MCF 10A (cell line): ENCODE results near the gene HERPUD1. TPM values are rescaled to one million over a fixed set of nuclear protein-coding genes. Genes with fewer than 3 reads are reported as not detected.

ENCODE experiments used
- BruUV-seq: library from RNA; stranded (reverse); fragments of 400-500 nt; replicated peaks from 2 replicates; lab custom pipeline; 2021; lab: Mats Ljungman, UMichigan
- CTCF ChIA-PET: fragments of 300-600 bp; sonication (Branson Sonifier 250); formaldehyde crosslinking; extraction: SDS; loops from one replicate; lab custom pipeline; 2021; ENCODE audit warnings: antibody characterized with exemption, inconsistent platforms; lab: Yijun Ruan, JAX
- POLR2A ChIA-PET: fragments of 300-600, 350-650 bp; sonication (Branson Sonifier 250); formaldehyde crosslinking; extraction: SDS; loops from one replicate; lab custom pipeline; 2020; ENCODE audit warnings: antibody characterized with exemption, inconsistent platforms; lab: Yijun Ruan, JAX
- DNase-seq: peaks from one replicate; pipeline ENCODE4 v3.0.0-alpha.2; 2018; ENCODE audit not compliant: unreplicated experiment
- H3K27ac Mint-ChIP-seq: one replicate; pipeline ENCODE4 v1.8.0; 2022; ENCODE audit warnings: mild to moderate bottlenecking, low read depth, mixed read lengths; ENCODE audit not compliant: unreplicated experiment
- H3K27me3 Mint-ChIP-seq: one replicate; pipeline ENCODE4 v1.8.0; 2022; ENCODE audit warnings: mixed read lengths; ENCODE audit not compliant: insufficient read depth, unreplicated experiment
- H3K36me3 Mint-ChIP-seq: one replicate; pipeline ENCODE4 v1.8.0; 2022; ENCODE audit warnings: mild to moderate bottlenecking, moderate library complexity, mixed read lengths; ENCODE audit not compliant: insufficient read depth, unreplicated experiment
- H3K4me1 Mint-ChIP-seq: one replicate; pipeline ENCODE4 v1.8.0; 2022; ENCODE audit warnings: mixed read lengths; ENCODE audit not compliant: insufficient read depth, unreplicated experiment
- H3K4me3 Mint-ChIP-seq: one replicate; pipeline ENCODE4 v1.8.0; 2022; ENCODE audit warnings: mild to moderate bottlenecking, moderate library complexity, mixed read lengths; ENCODE audit not compliant: unreplicated experiment
- H3K9me3 Mint-ChIP-seq: one replicate; pipeline ENCODE4 v1.8.0; 2022; ENCODE audit warnings: mixed read lengths; ENCODE audit not compliant: unreplicated experiment
- intact Hi-C: fragments of 100-400 bp; cut with micrococcal nuclease; formaldehyde crosslinking; loops from 2 replicates; pipeline ENCODE4 v1.14.1; 2022
- total RNA-seq: library from RNA; stranded (reverse); gene quantifications from 2 replicates; pipeline ENCODE4 v1.2.3, GENCODE V29; 2022
- TF ChIP-seq, protein P1 (sequence below): fragments of 200-600 bp; IDR thresholded peaks from one replicate; pipeline ENCODE4 v1.8.0; 2022; ENCODE audit warnings: antibody characterized with exemption, mild to moderate bottlenecking; ENCODE audit not compliant: unreplicated experiment

HERPUD1 gene
- total RNA-seq, 1 experiment from 2014 or later = 201 TPM

DNA sequence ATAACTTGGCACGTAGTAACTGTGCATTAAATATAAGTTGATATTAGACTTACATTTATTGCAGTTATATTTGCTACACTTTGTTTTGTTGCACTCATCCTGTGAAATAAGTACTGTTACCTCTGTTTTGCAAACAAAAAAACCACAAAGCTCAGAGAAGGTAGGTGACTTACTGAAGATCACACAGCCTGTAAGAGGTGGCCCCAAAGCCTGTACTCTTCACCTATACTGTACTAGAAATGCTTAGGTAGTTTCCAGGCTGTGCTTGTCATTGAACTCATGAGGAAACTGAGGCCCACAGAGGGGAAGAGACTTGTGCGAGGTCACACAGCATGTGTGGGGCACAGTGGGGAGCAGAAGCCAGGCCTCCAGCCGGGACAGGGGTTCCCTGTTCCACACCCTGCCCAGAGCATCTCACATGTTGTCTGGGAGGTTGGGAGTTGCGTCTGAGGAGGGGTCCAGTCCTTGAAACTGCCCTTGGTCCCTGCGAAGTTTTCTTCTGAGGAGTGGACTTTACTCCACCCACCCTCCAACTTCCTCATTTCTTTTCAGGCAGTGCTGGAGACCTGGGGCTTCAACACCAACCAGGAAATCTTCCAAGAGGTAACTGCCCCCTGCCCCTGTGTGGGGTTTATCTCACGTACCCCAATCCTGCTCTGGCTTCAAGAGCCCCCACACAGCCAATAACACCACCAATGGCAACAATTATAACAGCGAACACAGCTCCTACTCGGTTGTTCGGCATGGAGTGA is 42.8 kb downstream of the HERPUD1 start:
- Mint-ChIP-seq H3K4me3 (no peak overlapping the region), H3K4me1 (peaks cover 4% of the 10 kb centered on the region), H3K27ac (no peak overlapping the region), H3K36me3 (no peaks in the 10 kb centered on the region), H3K9me3 (no peaks in the 10 kb centered on the region), H3K27me3 (peaks cover 22% of the 10 kb centered on the region)
- CTCF ChIA-PET = interaction anchor here (0.6 kb wide), 1 partner anchor 518 kb away, joined by 3 read pairs; no protein-coding TSS in a partner anchor
- POLR2A ChIA-PET = interaction anchor here (1.3 kb wide), 1 partner anchor 41 kb away, joined by 3 read pairs; no protein-coding TSS in a partner anchor
- TF ChIP-seq, protein P1, sequence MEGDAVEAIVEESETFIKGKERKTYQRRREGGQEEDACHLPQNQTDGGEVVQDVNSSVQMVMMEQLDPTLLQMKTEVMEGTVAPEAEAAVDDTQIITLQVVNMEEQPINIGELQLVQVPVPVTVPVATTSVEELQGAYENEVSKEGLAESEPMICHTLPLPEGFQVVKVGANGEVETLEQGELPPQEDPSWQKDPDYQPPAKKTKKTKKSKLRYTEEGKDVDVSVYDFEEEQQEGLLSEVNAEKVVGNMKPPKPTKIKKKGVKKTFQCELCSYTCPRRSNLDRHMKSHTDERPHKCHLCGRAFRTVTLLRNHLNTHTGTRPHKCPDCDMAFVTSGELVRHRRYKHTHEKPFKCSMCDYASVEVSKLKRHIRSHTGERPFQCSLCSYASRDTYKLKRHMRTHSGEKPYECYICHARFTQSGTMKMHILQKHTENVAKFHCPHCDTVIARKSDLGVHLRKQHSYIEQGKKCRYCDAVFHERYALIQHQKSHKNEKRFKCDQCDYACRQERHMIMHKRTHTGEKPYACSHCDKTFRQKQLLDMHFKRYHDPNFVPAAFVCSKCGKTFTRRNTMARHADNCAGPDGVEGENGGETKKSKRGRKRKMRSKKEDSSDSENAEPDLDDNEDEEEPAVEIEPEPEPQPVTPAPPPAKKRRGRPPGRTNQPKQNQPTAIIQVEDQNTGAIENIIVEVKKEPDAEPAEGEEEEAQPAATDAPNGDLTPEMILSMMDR = no peak
- DNase-seq = no peak
- intact Hi-C loops = no loop called here
- BruUV-seq = no TSS peak

DNA sequence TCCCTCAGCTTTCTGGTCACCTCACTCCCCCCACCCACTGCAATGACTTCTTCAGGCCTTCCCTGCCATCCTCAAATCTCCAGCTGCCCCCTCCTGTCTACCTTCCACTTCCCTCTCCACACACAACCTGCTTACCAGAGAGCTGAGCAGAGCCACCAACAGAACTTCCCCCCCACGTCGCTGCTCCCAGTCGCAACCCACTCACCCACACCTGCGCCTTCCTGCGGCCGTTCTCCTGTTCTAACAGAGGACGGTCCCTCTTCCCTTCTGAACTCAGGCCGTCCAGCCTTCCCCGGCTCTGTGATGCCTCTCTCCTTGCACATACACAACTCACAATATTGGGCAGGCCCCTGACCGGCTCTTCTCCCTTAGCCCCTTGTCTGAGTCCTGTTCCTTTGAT is 43.8 kb downstream of the HERPUD1 start:
- H3K36me3 Mint-ChIP-seq = no peaks in the 10 kb centered on the region

DNA sequence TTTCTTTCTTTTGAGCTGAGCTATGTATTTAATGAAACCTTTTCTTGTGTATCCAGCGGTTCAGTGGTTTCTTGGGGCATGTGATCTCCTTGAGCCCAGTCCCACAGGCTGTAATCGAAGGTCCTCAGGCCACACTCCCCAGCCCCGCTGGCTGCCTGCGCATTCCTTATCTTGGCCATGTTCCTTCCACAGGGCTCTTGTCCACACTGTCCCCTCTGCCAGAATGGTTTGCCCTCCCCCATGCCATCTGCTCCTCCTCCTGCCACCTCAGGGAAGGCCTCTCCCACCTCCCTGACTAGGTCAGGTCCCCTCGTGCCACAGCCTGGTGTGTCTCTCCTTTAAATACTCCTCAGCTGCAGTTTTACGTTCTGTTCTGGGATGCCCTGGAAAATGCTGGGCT is 45.3 kb downstream of the HERPUD1 start:
- intact Hi-C loops = no loop called here
- no peaks in the 10 kb centered on the region for H3K36me3 Mint-ChIP-seq
- no TSS peak for BruUV-seq
- no peak for DNase-seq
- TF ChIP-seq, protein P1 = no peak
- H3K4me3 Mint-ChIP-seq = no peak overlapping the region
- H3K4me1 Mint-ChIP-seq = no peaks in the 10 kb centered on the region
- peaks cover 13% of the 10 kb centered on the region for H3K27me3 Mint-ChIP-seq
- no peaks in the 10 kb centered on the region for H3K9me3 Mint-ChIP-seq
- CTCF ChIA-PET = interaction anchor here (0.6 to 0.9 kb wide), 3 partner anchors 13 to 171 kb away, joined by 3 read pairs; no protein-coding TSS in a partner anchor
- POLR2A ChIA-PET = interaction anchor here (0.7 to 0.9 kb wide), 3 partner anchors 27 to 323 kb away, joined by 3 to 4 read pairs (median 3); no protein-coding TSS in a partner anchor
- H3K27ac Mint-ChIP-seq = no peak overlapping the region

More for the DNA sequence above, 43.8 kb downstream of the HERPUD1 start:
- Mint-ChIP-seq H3K27ac (no peak overlapping the region), H3K4me1 (peaks cover 4% of the 10 kb centered on the region), H3K27me3 (peaks cover 22% of the 10 kb centered on the region), H3K4me3 (no peak overlapping the region), H3K9me3 (no peaks in the 10 kb centered on the region)
- CTCF ChIA-PET = interaction anchor here (0.6 to 0.9 kb wide), 2 partner anchors 108 to 517 kb away, joined by 3 to 4 read pairs; no protein-coding TSS in a partner anchor
- no TSS peak for BruUV-seq
- POLR2A ChIA-PET = interaction anchor here (1.3 kb wide), 1 partner anchor 42 kb away, joined by 3 read pairs; no protein-coding TSS in a partner anchor
- intact Hi-C loops = no loop called here
- no peak for DNase-seq
- TF ChIP-seq, protein P1 = no peak

DNA sequence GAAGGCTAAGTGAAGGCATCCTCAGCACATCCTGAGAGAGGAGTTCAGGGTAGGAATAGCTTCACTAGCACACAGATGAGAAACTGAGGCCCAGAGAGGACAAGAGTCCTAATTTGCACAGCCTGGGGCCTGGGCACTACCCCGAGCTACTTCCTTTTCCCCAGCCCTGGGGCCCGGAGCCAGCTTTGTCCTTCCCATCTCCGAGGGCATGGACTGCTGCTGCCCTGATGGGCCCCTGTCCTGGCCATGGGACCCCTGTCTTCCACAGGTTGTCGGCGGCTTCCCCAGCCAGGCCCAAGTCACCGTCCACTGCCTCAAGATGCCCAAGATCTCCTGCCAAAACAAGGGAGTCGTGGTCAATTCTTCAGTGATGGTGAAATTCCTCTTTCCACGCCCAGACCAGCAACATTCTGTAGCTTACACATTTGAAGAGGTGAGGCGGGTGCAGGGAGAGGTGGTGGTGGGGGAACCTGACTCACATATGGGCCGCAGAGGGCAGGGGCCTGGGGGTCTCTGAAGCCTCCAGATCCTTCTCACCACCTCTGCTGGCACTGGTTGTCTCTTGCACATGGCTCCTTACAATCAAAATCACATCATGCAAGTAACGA is 46.0 kb downstream of the HERPUD1 start:
- peaks cover 13% of the 10 kb centered on the region for H3K27me3 Mint-ChIP-seq
- no peaks in the 10 kb centered on the region for H3K9me3 Mint-ChIP-seq
- TF ChIP-seq, protein P1 = no peak
- no TSS peak for BruUV-seq
- H3K4me1 Mint-ChIP-seq = no peaks in the 10 kb centered on the region
- no peak overlapping the region for H3K27ac Mint-ChIP-seq
- H3K36me3 Mint-ChIP-seq = no peaks in the 10 kb centered on the region
- no peak for DNase-seq
- H3K4me3 Mint-ChIP-seq = no peak overlapping the region
- CTCF ChIA-PET = interaction anchor here (0.6 to 0.9 kb wide), 3 partner anchors 13 to 30 kb away, joined by 3 read pairs; no protein-coding TSS in a partner anchor
- intact Hi-C loops = no loop called here
- POLR2A ChIA-PET = interaction anchor here (0.9 to 1.4 kb wide), 2 partner anchors 31 to 46 kb away, joined by 3 to 4 read pairs; partner anchors contain the start of gene HERPUD1
